Astrocyte (in vitro differentiated cells and primary cell): ENCODE measurements around the gene TRMT1. TPM values are rescaled to one million over a fixed set of nuclear protein-coding genes. Genes with fewer than 3 reads are reported as not detected.
A peak's percentile ranks its signal among the peaks of the same experiment; 100 is the strongest.

Experiments used
- DNase-seq: peaks from one replicate; pipeline ENCODE4 v3.0.0-alpha.2; 2010; ENCODE audit warnings: low read depth
- FAIRE-seq: peaks from 2 replicates; lab custom pipeline; 2011; peaks lifted over from hg19 to GRCh38; lab: Jason Lieb, UNC
- H2AFZ ChIP-seq: 2 replicates; pipeline ENCODE4 v1.6.0; 2012; ENCODE audit warnings: low read depth, low read length, inconsistent platforms
- H3K27ac ChIP-seq: 2 replicates; pipeline ENCODE4 v1.5.1; 2011; ENCODE audit warnings: low read depth, low read length, inconsistent platforms
- H3K27me3 ChIP-seq: 2 replicates; pipeline ENCODE4 v1.6.0; 2011; ENCODE audit warnings: low read length, inconsistent platforms; ENCODE audit not compliant: insufficient read depth
- H3K36me3 ChIP-seq: 2 replicates; pipeline ENCODE4 v1.5.1; 2011; ENCODE audit warnings: low read length, inconsistent platforms; ENCODE audit not compliant: insufficient read depth
- H3K4me1 ChIP-seq: 2 replicates; pipeline ENCODE4 v1.5.1; 2011; ENCODE audit warnings: low read length, inconsistent platforms; ENCODE audit not compliant: insufficient read depth
- H3K4me2 ChIP-seq: 2 replicates; pipeline ENCODE4 v1.6.0; 2012; ENCODE audit warnings: low read length, inconsistent platforms
- H3K4me3 ChIP-seq: 2 replicates; pipeline ENCODE4 v1.5.1; 2011; ENCODE audit warnings: low read depth, mild to moderate bottlenecking, low read length, inconsistent platforms; ENCODE audit not compliant: insufficient read depth
- H3K79me2 ChIP-seq: 2 replicates; pipeline ENCODE4 v1.6.0; 2012; ENCODE audit warnings: mild to moderate bottlenecking, low read length, inconsistent platforms; ENCODE audit not compliant: insufficient read depth
- H3K9ac ChIP-seq: 2 replicates; pipeline ENCODE4 v1.6.0; 2012; ENCODE audit warnings: mild to moderate bottlenecking, low read length, inconsistent platforms
- H3K9me3 ChIP-seq: 2 replicates; pipeline ENCODE4 v1.5.1; 2012; ENCODE audit warnings: low read depth, mild to moderate bottlenecking, low read length, inconsistent platforms; ENCODE audit not compliant: insufficient read depth
- H4K20me1 ChIP-seq: 2 replicates; pipeline ENCODE4 v1.6.0; 2012; ENCODE audit warnings: low read length, inconsistent platforms; ENCODE audit not compliant: insufficient read depth
- H3K27ac Mint-ChIP-seq: one replicate; pipeline ENCODE4 v1.8.0; 2021; ENCODE audit warnings: mild to moderate bottlenecking, mixed read lengths; ENCODE audit not compliant: unreplicated experiment
- H3K27me3 Mint-ChIP-seq: one replicate; pipeline ENCODE4 v1.8.0; 2021; ENCODE audit warnings: low read depth, mixed read lengths; ENCODE audit not compliant: unreplicated experiment
- H3K36me3 Mint-ChIP-seq: one replicate; pipeline ENCODE4 v1.8.0; 2021; ENCODE audit warnings: low read depth, mixed read lengths; ENCODE audit not compliant: unreplicated experiment
- H3K4me1 Mint-ChIP-seq: one replicate; pipeline ENCODE4 v1.8.0; 2021; ENCODE audit warnings: low read depth, mixed read lengths; ENCODE audit not compliant: unreplicated experiment
- H3K4me3 Mint-ChIP-seq: one replicate; pipeline ENCODE4 v1.8.0; 2021; ENCODE audit warnings: mild to moderate bottlenecking, moderate library complexity, mixed read lengths; ENCODE audit not compliant: unreplicated experiment
- H3K9me3 Mint-ChIP-seq: one replicate; pipeline ENCODE4 v1.8.0; 2021; ENCODE audit warnings: mild to moderate bottlenecking, mixed read lengths; ENCODE audit not compliant: unreplicated experiment
- CTCF ChIP-seq: IDR thresholded peaks from 2 replicates; pipeline ENCODE4 v1.5.1; 2011; ENCODE audit warnings: low read depth, mild to moderate bottlenecking, inconsistent platforms, low read length, moderate library complexity; ENCODE audit not compliant: insufficient read depth
- EZH2 ChIP-seq: IDR thresholded peaks from 2 replicates; pipeline ENCODE4 v1.6.1; 2012; ENCODE audit warnings: mild to moderate bottlenecking, low read length, inconsistent platforms; ENCODE audit not compliant: insufficient read depth
- total RNA-seq: library from RNA; stranded (reverse); gene quantifications from 2 replicates; pipeline ENCODE4 v1.2.1, GENCODE V29; 2021

The TRMT1 gene
- total RNA-seq, 1 donor from 2014 or later, result 43.3 TPM

- H3K27ac ChIP-seq, result no peak overlapping the region
- FAIRE-seq (no peak), DNase-seq (peak; percentile 68)
- no peaks in the 10 kb centered on the region for H3K36me3 ChIP-seq
- Mint-ChIP-seq H3K4me3 (no peak overlapping the region), H3K27me3 (peaks cover 30% of the 10 kb centered on the region), H3K27ac (no peak overlapping the region), H3K9me3 (no peaks in the 10 kb centered on the region), H3K4me1 (peaks cover 21% of the 10 kb centered on the region), H3K36me3 (peaks cover 2% of the 10 kb centered on the region)
- peak overlapping the region; percentile 21 for H3K9ac ChIP-seq
- H3K79me2 ChIP-seq, result no peaks in the 10 kb centered on the region
- no peak overlapping the region for H2AFZ ChIP-seq
- H3K4me2 ChIP-seq, result no peak overlapping the region
- H4K20me1 ChIP-seq, result no peaks in the 10 kb centered on the region
- H3K9me3 ChIP-seq, result no peaks in the 10 kb centered on the region
- no peak for TF ChIP-seq EZH2
- TF ChIP-seq CTCF, result peak; percentile 63
- no peaks in the 10 kb centered on the region for H3K27me3 ChIP-seq
- H3K4me3 ChIP-seq, result no peak overlapping the region
- peaks cover 47% of the 10 kb centered on the region for H3K4me1 ChIP-seq
Measured at GRCh38 chr19:13093407-13094105, 23.0 kb downstream of the TRMT1 start.

GRCh38 chr19:13092606-13093235, 23.8 kb downstream of the TRMT1 start:
- FAIRE-seq, result no peak
- H3K9me3 Mint-ChIP-seq, result no peaks in the 10 kb centered on the region

More at GRCh38 chr19:13092606-13093235, 23.8 kb downstream of the TRMT1 start:
- no peak overlapping the region for H3K4me3 ChIP-seq
- no peak overlapping the region for H2AFZ ChIP-seq
- peak overlapping the region; percentile 90 for H3K27ac Mint-ChIP-seq
- TF ChIP-seq EZH2, result no peak
- TF ChIP-seq CTCF, result no peak
- no peaks in the 10 kb centered on the region for H3K27me3 ChIP-seq
- H3K36me3 Mint-ChIP-seq, result peaks cover 4% of the 10 kb centered on the region
- no peak overlapping the region for H3K4me3 Mint-ChIP-seq
- peak overlapping the region; percentile 83 for H3K9ac ChIP-seq
- H3K36me3 ChIP-seq, result no peaks in the 10 kb centered on the region
- no peaks in the 10 kb centered on the region for H4K20me1 ChIP-seq
- H3K4me1 Mint-ChIP-seq, result peaks cover 21% of the 10 kb centered on the region
- H3K79me2 ChIP-seq, result no peaks in the 10 kb centered on the region
- no peaks in the 10 kb centered on the region for H3K9me3 ChIP-seq
- DNase-seq, result peak; percentile 86
- peak overlapping the region; percentile 81 for H3K27ac ChIP-seq
- H3K4me1 ChIP-seq, result peaks cover 47% of the 10 kb centered on the region
- peak overlapping the region; percentile 77 for H3K4me2 ChIP-seq
- peaks cover 31% of the 10 kb centered on the region for H3K27me3 Mint-ChIP-seq
